Measurements from ENCODE around the gene CRYGD.
"Not testable (repeated sequence)": the region's sequence is repeated elsewhere in the genome, so short reads cannot be mapped to it uniquely, and the experiment has no call there.

CRYGD gene

GRCh38 chr2:208124013-208124715 lies at the start of gene CRYGD:
CRYGD (minus strand) TSS chr2:208124524; CDS start chr2:208124473, 51 bp downstream.
- not testable (repeated sequence) for DNase-seq (ENCODE audit: low spot score)

- no peak for DNase-seq (ENCODE audit: low spot score)
Measured at GRCh38 chr2:208172125-208172524, 47.8 kb upstream of the CRYGD start.

- DNase-seq (ENCODE audit: low spot score) = no peak
Measured at GRCh38 chr2:208164951-208165755, 40.8 kb upstream of the CRYGD start.

- DNase-seq (ENCODE audit: low spot score) = no peak
Measured at GRCh38 chr2:208163489-208163888, 39.2 kb upstream of the CRYGD start, which contains the start of gene CRYGA. CRYGA (minus strand) TSS chr2:208163589; CDS start chr2:208163556, 33 bp downstream.

DNA sequence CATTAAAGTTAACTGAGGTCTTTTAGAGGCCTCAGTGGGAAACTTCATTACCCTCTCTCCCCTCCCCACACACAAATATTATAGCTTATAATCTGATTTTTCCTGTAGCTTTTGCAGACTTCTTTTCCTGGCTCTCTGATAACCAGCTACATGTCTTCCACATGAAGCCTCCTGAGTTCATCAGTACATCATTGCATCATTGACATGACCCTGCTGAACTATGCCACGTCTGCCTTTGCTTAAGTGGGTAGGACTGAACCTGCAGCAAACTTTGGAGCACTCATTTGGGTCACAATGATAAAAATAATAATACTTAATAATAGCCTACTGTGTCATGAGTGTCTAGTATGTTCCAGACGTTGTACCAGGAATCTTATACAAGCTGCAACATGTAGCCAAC lies 32.1 kb upstream of the CRYGD start:
- DNase-seq (ENCODE audit: low spot score) = no peak

DNA sequence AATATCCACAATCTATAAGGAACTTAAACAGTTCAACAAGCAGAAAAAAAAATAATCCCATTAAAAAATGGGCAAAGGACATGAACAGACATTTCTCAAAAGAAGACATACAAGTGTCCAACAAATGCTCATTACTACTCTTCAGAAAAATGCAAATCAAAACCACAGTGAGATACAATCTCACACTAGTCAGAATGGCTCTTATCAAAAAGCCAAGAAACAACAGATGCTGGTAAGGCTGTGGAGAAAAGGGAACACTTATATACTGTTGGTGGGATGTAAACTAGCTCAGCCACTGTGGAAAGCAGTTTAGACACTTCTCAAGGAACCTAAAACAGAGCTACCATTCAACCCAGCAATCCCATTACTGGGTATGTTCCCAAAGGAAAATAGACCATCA lies 28.8 kb upstream of the CRYGD start:
- DNase-seq (ENCODE audit: low spot score) = no peak

- no peak for DNase-seq (ENCODE audit: low spot score)
Measured at GRCh38 chr2:208150956-208151355, 26.6 kb upstream of the CRYGD start.

DNA sequence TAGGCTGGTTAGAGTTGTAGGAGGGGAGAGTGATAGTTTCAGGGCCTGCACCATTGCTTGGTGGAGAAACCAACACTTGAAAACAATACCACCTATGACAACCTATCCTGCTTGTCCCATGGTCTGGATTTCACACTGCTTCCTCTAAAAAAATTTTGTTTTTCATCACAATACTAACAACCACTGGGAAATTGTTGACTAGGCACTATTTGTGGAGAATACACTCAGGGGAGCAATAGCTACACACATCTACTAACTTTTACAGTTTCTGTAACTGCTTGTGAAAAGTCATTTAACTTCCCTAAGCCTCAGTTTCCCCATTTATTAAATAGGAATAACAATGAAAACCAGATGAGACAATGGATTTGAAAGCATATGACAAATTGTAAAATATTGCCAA lies 25.8 kb upstream of the CRYGD start:
- DNase-seq (ENCODE audit: low spot score) = no peak

DNA sequence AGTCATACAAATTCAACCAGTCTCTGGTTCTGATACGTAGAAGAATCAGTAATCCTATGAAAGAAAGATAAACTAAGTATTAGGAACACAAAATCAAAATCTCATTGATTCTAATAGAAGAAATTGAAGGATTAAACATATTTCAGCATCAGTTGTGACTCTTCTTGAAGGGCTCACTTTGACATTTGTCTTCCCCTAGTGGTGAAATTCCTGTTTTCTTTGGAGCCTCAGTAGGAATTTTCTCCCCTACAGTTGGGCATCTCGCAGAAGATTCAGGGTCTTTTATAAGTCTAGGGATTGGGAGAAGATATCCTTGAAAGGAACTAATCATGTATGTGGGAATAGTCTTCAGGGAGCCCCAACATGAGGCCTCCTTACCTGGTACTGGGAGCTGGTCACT lies 24.5 kb upstream of the CRYGD start:
- DNase-seq (ENCODE audit: low spot score) = no peak

DNA sequence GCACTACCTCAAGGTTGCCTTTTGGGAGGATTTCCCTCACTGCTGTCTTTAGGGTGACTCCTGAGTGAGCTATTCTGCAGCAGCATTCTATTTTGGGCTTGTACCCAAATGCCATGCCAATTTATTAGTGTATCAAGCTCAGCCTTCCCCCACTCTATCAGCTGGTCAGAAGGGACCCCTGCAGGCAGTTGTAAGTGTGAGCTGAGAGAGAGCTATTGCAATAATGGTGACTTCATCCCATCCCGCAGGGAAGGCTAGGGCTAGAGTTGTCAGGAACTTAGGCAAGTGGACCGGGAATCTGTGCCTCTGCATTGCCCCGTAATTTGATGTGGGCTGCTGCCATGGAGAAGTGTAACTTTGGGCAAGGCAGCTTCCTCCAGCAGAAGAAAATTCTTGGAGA lies 23.4 kb upstream of the CRYGD start:
- DNase-seq (ENCODE audit: low spot score) = no peak

DNA sequence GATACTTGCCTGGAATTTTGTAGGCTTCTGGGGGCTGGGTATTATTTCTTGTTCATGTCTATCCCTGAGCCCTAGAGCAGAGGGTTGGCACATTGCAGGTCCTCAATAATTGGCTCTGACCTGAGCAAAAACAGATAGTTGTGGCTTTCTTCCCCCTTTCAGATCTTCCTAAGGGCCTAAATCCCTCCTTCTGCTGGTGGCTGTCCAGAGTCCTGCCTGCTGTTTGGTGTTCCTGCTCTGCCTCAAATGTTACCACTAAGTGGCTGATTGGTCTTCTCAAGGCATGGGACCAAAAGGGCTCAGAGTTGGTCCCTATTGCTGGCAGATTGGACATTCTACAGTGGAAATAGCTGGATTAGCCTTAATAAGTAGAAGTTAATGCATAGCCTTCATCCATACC lies 22.7 kb upstream of the CRYGD start:
- DNase-seq (ENCODE audit: low spot score) = no peak

GRCh38 chr2:208146006-208146405 lies 21.7 kb upstream of the CRYGD start, which contains the start of gene CRYGB:
CRYGB (minus strand) TSS chr2:208146158; CDS start chr2:208146120, 38 bp downstream.
- DNase-seq (ENCODE audit: low spot score) = no peak

- DNase-seq (ENCODE audit: low spot score) = no peak
Measured at GRCh38 chr2:208142925-208143799, 18.8 kb upstream of the CRYGD start.

DNA sequence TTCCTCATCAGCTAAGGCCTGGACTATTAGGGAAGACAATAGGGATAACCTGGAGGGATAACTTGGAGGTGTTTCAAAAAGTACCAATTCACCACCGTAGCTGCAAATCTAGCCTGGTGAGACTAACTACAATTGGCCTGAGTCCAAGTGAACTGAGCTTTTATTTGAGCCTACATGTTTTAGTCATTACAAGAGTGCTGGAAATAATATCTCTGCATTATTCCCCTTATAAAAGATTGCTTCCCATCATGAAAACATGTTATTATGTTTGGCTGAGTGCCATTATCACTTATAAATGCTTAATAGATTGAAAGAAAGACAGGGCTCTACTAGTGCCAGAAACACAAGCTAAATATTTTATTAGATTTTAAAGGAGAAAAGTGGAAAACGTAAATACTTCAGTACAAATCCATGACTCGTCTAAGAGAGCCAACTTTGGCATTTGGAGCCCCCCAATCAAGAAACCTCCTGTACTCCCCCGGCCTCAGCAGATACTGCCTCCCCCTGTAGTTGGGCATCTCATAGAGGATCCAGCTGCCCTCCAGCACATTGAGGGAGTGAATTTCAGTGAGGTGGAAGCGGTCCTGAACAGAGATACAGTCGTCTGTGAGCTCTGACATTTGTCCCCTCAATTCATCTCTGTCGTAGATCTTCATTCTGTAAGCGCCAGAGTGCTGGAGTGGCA lies 18.1 kb upstream of the CRYGD start:
- no peak for DNase-seq (ENCODE audit: low spot score)

GRCh38 chr2:208139447-208139846 lies 15.1 kb upstream of the CRYGD start:
- no peak for DNase-seq (ENCODE audit: low spot score)

- not testable (repeated sequence) for DNase-seq (ENCODE audit: low spot score)
Measured at GRCh38 chr2:208138334-208138733, 14.0 kb upstream of the CRYGD start.

- no peak for DNase-seq (ENCODE audit: low spot score)
Measured at GRCh38 chr2:208136716-208137094, 12.4 kb upstream of the CRYGD start.

- DNase-seq (ENCODE audit: low spot score) = no peak
Measured at GRCh38 chr2:208135794-208136715, 11.7 kb upstream of the CRYGD start.

GRCh38 chr2:208134928-208135586 lies 10.7 kb upstream of the CRYGD start:
- DNase-seq (ENCODE audit: low spot score) = no peak

DNA sequence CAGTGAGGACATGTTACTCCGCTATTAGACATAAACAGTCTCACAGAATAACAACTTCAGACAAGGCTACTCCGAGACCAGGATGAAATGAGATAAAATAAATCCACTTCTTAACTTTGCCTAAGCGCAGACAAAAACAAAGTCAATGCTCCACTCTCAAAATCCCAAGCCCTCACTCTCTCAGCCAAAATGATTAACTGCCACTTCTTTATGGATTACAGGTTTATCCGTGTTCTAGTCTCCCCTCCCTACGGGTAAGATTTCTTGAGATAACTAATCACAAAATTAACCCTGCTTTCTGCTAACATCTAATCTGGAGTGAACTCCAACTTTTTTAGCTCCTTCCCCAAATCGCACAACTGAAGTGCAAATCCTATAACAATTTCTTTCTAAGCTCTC lies 6.4 kb upstream of the CRYGD start:
- DNase-seq (ENCODE audit: low spot score) = no peak

Measured in SW480 (cell line).